Neutrophil (primary cell): ENCODE results near the gene PAPOLA.

Source experiments
- H3K27ac ChIP-seq: fragments of 200-600 bp; sonication (generic); 2 replicates; pipeline ENCODE4 v1.5.1; 2016; ENCODE audit warnings: mild to moderate bottlenecking, moderate library complexity
- H3K27me3 ChIP-seq: fragments of 200-600 bp; sonication (generic); 2 replicates; pipeline ENCODE4 v1.6.0; 2016; ENCODE audit warnings: mild to moderate bottlenecking
- H3K36me3 ChIP-seq: fragments of 200-600 bp; sonication (generic); 2 replicates; pipeline ENCODE4 v1.5.1; 2017
- H3K4me1 ChIP-seq, 2 experiments: fragments of 200-600 bp in 1 of 2; sonication (generic) in 1 of 2; 1 replicate in 1 of 2; 2 replicates in 1 of 2; pipeline versions ENCODE4 v1.5.1 to v1.6.1; 2013 to 2016; ENCODE audit warnings: low read depth in 1 of 2, low read length in 1 of 2, mild to moderate bottlenecking in 1 of 2, moderate library complexity in 1 of 2; ENCODE audit not compliant: control insufficient read depth in 1 of 2, insufficient read depth in 1 of 2
- H3K4me3 ChIP-seq, 2 experiments: fragments of 200-600 bp in 1 of 2; sonication (generic) in 1 of 2; 1 replicate in 1 of 2; 2 replicates in 1 of 2; pipeline ENCODE4 v1.5.1; 2013 to 2016; ENCODE audit warnings: low read depth in 1 of 2, low read length in 1 of 2, mild to moderate bottlenecking in 1 of 2, moderate library complexity in 1 of 2
- H3K9me3 ChIP-seq: fragments of 200-600 bp; sonication (generic); 2 replicates; pipeline ENCODE4 v1.5.1; 2016
- TF ChIP-seq, protein P1 (sequence below): fragments of 200-600 bp; sonication (generic); IDR thresholded peaks from 2 replicates; pipeline ENCODE4 v1.5.1; 2016; ENCODE audit warnings: antibody characterized with exemption

PAPOLA gene

DNA sequence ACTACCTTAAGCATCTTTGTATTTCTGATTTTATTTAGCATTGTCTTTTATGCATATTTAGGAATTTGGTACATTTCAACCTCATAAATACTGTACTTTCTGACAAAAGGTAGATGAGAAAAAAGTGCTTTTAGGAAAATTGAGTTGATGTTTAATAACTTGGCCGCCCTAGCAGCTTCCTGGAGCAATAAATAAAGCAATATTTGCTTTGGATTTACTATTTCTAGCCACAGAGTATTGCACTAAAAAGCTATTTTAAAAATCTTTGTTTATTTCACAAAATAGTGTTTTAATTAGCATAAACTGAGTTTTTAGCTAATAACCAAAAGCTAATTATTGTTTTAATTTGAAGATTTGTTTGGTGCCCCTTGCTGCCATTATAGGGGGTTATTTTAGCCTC lies 9.5 kb downstream of the PAPOLA start:
- Histone ChIP-seq H3K27ac (no peak overlapping the region), H3K4me1 (no peaks in the 10 kb centered on the region), H3K4me3 (no peak overlapping the region), H3K9me3 (no peaks in the 10 kb centered on the region), H3K36me3 (no peaks in the 10 kb centered on the region), H3K27me3 (no peaks in the 10 kb centered on the region)
- TF ChIP-seq, protein P1, sequence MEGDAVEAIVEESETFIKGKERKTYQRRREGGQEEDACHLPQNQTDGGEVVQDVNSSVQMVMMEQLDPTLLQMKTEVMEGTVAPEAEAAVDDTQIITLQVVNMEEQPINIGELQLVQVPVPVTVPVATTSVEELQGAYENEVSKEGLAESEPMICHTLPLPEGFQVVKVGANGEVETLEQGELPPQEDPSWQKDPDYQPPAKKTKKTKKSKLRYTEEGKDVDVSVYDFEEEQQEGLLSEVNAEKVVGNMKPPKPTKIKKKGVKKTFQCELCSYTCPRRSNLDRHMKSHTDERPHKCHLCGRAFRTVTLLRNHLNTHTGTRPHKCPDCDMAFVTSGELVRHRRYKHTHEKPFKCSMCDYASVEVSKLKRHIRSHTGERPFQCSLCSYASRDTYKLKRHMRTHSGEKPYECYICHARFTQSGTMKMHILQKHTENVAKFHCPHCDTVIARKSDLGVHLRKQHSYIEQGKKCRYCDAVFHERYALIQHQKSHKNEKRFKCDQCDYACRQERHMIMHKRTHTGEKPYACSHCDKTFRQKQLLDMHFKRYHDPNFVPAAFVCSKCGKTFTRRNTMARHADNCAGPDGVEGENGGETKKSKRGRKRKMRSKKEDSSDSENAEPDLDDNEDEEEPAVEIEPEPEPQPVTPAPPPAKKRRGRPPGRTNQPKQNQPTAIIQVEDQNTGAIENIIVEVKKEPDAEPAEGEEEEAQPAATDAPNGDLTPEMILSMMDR, result no peak

DNA sequence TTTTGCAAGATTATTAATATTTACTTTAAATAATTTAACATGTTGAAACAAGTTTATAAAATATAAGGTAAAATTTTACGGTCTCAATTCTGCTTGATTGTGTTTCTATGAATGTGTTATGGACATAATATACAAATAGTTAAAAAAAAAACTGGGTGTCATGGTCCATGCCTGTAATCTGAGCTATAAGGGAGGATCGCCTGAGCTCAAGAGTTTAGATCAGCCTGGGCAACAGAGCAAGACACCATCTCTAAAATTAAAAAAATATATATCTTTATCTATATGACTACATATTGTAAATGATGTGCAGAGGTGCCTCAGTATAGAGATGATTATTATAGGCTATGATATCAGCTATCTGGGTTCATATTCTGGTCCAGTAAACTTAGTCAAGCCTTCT lies 9.9 kb downstream of the PAPOLA start:
- H3K36me3 ChIP-seq, result no peaks in the 10 kb centered on the region
- H3K4me1 ChIP-seq, result no peaks in the 10 kb centered on the region
- H3K4me3 ChIP-seq, result no peak overlapping the region
- H3K27ac ChIP-seq, result no peak overlapping the region
- no peaks in the 10 kb centered on the region for H3K27me3 ChIP-seq
- TF ChIP-seq, protein P1, result no peak
- H3K9me3 ChIP-seq, result no peaks in the 10 kb centered on the region

DNA sequence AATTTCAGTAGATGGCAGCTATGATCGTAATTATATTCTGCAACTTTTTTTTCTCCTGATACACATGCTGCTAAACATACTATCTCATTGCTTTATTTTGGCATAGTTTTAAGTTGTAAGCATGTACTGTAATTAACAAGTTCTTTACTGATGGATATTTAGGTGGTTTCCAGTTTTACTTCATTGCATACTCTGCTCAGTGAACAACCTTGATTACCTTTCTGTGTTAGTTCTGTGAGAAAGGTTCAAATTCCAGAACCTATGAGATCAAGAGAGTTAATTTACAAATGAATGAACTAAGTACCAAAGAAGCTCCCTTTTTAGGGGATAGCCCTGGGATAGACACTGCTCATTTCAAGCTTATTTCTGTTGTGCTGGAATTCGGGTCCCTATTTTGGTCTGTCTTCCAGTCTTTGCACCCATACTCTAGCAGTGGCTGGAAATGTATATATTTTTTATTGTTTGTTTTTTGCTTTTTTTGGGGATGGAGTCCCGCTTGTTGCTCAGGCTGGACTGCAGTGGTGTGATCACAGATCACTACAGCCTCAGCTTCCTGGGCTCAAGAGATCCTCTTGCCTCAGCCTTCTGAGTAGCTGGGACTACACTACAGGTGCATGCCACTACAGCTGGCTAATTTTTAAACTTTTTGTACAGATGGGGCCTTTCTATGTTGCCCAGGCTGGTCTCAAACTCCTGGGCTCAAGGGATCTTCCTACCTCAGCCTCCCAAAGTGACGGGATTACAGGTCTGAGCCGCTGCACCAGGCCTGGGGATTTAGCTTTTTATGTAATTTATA lies 10.6 kb downstream of the PAPOLA start:
- H3K9me3 ChIP-seq, result no peaks in the 10 kb centered on the region
- no peak overlapping the region for H3K27ac ChIP-seq
- no peaks in the 10 kb centered on the region for H3K36me3 ChIP-seq
- TF ChIP-seq, protein P1, result no peak
- H3K27me3 ChIP-seq, result no peaks in the 10 kb centered on the region
- H3K4me3 ChIP-seq, result no peak overlapping the region
- no peaks in the 10 kb centered on the region for H3K4me1 ChIP-seq

DNA sequence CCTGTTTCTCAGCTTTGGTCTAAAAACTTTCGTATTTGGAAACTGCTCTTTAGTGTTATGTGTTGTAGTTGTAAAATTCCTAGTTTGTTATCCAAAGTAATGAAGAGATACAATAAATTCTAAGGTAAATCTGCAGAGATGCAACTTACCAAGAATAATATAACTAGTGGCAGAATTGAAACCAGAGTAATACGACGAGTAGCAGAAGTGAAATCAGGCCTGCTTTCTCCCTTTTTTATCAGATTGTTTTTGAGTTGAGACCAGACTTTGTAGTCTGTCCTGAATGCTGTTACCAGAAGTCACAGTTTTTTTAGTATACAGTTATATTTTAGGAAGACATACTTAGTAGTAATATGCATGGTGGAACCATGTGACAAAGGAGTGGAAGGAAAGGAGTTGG lies 12.5 kb downstream of the PAPOLA start:
- H3K4me3 ChIP-seq, result no peak overlapping the region
- H3K27ac ChIP-seq, result no peak overlapping the region
- H3K9me3 ChIP-seq, result no peaks in the 10 kb centered on the region
- H3K27me3 ChIP-seq, result no peaks in the 10 kb centered on the region
- no peaks in the 10 kb centered on the region for H3K4me1 ChIP-seq
- H3K36me3 ChIP-seq, result no peaks in the 10 kb centered on the region
- TF ChIP-seq, protein P1, result no peak

DNA sequence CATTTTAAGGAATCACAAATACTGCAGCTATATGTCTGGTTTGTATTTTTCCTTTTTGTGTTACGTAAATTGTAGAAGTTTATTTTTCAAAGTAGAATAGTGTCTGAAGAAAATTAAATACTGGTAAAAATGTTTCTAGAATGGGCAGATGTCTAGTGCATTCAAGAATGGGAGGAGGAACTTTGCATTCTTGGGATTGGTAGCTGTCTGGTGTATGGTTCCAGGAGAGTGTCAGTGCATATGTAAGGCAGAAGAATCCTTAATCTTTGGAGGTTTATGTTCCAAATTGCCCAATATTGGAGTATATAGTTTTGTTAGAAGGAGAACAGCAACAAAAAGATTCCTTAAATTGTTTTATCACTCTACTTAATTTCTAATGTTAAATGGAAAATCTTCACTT lies 13.5 kb downstream of the PAPOLA start:
- Histone ChIP-seq H3K27me3 (no peaks in the 10 kb centered on the region), H3K27ac (no peak overlapping the region), H3K36me3 (peaks cover 10% of the 10 kb centered on the region), H3K9me3 (no peaks in the 10 kb centered on the region), H3K4me3 (no peak overlapping the region), H3K4me1 (no peaks in the 10 kb centered on the region)
- TF ChIP-seq, protein P1, result no peak
